Kidney capillary endothelial cell (primary cell): ENCODE measurements around the gene PHLDB1.
A peak's percentile ranks its signal among the peaks of the same experiment; 100 is the strongest.
"Not testable (repeated sequence)": the region's sequence is repeated elsewhere in the genome, so short reads cannot be mapped to it uniquely, and the experiment has no call there.

Experiments
- DNase-seq: peaks from one replicate; pipeline ENCODE4 v3.0.0-alpha.2; 2018; ENCODE audit warnings: low spot score

The PHLDB1 gene

GRCh38 chr11:118606157-118606843, 1.1 kb upstream of the PHLDB1 start:
- no peak for DNase-seq

DNA sequence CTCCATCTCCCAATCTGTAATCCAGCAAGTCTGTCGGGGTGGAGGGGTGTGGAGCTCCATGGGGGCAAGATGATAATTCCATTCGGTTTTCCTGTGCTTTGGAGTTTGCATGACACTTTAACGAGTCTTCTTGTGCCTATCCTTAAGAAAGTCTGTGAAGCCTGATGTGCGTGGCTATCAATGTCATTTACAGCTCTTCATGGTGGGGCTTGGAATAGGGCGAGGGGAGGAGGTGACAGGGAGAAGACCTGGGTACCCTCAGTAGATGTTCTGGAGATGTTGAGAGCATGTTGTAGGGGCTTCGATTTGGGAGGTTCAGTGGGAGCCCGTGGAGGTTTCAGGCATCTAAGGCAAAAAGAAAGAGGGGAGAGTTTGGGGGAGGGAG, 579 bp upstream of the PHLDB1 start:
- DNase-seq = no peak

DNA sequence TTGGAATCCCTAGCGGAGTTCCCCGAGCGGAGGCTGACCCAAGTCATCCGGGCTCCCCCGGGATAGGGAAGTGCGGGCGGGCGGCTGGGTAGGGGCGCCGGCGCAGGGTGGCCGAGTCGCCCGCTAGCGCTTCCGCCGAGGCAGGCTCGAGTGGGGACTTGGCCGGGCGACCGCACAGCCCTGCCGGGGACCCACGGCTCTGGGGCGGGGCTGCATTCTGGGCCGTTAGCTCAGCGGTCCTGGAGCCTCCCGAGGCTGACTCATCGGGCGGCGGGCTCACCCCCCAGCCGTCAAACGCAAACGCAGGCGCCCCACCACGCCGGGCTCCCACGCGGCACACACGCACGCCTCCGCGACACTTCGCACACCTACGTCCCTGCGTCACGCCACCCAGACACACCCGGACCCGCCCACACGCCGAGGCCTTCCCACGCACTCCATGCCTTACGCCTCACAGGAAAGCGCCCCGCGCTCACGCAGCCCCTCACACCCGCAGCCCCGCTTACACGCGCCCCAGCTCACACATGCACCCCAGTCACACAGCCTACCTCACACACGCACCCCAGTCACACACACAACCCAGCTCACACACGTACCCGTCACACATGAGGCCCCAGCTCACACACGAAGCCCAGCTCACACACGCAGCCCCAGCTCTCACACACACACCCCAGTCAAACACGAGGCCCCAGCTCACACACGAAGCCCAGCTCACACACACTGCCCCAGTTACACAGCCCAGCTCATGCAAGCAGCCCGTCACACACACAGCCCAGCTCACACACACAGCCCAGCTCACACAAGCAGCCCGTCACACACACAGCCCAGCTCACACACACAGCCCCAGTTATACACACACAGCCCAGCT, 1.2 kb downstream of the PHLDB1 start:
- DNase-seq = peak; percentile 79

- peak; percentile 32 for DNase-seq
These were observed 2.2 kb downstream of the PHLDB1 start for GRCh38 chr11:118609380-118610224.

DNA sequence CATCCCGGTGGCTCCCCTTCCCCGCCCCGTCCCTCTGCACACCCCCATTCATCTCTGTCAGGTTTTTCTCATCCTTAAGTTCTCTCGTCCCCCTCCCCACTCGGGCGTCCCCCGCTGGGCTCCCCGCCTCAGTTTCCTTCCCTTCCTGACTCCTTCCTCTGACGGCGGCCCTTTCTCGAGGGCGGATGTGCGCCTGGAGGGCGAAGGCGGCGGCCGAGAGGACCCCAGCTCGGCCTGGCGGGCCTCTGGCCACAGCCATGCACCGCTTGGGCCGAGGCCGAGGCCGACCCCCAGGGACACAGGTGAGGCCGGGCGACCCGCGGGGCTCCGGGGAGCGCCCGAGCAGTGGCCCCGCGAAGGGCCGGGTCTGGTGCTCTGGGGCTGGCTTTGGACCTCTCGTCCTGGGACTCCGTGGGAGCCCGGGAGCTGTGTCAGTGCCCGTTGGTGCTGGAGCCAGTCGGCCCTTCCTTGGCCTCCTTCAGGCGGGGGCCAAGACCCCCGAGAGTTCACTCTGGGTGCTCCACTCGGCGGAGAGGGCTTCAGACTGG, 2.9 kb downstream of the PHLDB1 start:
- DNase-seq = no peak

DNA sequence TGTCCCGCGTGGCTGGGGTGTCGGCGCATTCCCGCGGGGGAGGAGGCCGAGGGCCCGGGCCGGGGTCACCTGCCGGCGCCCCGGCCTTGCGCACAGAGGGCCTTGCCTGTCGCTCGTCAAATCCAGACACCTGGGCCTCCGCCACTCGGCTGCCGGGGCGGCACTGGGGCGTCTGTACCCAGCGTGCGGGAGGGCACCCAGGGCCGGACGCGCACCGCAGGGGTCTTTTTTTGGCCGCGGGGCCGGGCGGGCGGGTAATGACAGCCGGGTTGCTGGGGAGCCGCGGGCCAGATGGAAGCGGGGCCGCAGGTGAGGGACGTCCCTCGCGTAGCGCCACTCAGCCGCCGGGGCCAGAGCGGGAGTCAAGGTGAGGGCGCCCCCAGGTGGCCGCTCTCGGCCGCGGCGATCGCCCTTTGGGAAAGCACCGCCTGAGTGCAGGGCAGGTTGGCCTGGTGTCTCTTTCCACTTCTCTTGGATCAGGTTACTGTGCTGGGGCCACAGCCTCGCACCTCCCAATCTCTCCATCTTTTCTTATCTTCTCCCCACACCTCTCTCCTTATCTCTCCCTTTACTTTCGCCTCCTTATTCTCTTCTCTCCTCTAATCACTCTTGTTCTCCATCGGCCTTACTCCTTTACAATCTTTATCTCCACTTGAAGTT, 3.5 kb downstream of the PHLDB1 start:
- DNase-seq = peak; percentile 72

- not testable (repeated sequence) for DNase-seq
These were observed 4.0 kb downstream of the PHLDB1 start for GRCh38 chr11:118611433-118611795.

DNA sequence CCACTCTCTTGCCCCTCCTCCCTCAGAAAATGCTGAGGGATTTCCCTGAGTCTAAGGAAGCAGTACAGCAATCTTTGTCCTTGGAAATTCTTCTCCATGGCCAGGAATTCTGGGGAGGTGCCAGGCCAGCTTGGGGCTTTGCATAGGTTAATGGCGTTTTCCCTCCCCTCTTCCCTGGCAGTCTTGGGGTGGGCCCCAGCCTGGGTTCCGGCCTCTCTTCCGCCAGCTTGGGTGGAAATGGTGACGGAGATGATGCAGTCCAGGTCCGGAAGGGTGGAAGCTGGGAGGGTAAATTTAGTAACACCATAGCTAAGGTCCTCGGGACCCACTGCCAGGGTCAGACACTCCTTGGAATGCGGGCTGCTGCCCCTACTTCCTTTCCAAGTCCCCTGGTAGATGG, 5.0 kb downstream of the PHLDB1 start:
- peak; percentile 96 for DNase-seq

- DNase-seq = no peak
These were observed 7.1 kb downstream of the PHLDB1 start for GRCh38 chr11:118614511-118614910.

DNA sequence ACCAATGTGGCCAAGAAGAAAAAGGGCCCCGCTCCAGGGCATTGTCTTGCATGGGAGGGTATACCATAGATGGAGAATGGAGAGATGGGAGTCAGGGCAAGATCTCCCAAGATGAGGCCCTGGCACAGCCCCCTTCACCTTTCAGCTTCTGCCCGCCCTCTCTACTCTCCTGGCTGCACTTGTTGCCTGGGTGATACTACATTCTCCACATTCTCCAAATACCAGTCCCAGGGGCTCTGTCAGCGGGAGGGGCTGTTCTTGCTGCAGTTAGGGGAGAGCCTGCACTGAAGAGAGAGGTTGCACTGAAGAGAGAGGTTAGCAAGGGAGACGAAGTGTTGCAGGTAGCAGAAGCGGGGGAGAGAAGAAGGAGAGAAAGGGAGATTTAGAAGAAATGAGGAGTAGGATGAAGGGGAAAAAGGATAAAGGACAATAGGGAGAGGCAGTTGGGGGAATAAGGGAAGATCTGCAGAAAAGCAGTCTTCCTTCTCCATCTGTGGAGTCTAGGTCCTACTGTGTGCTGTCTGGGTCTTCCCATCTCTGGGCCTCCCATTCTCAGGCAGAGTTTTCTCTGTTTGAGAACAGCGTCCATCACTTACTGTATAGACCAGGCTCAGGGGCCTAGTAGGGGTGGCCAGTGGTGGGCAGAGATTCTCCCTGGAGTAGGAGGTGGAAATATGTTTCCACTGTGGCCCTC, 8.0 kb downstream of the PHLDB1 start:
- no peak for DNase-seq

DNA sequence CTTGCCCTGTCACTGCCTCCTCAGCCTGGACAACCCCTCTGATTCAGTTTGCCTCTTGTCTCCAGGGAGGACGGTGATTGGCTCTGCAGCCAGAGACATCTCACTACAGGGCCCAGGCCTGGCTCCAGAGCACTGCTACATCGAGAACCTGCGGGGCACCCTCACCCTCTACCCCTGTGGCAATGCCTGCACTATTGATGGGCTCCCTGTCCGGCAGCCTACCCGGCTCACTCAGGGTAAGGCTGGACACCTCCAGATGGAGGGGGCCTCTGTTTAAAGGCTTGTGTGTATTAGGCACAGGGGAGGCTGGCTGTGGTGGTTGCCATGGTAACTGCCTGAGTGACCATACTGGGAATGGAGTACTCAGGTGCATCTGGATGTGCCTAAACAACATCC, 8.6 kb downstream of the PHLDB1 start:
- no peak for DNase-seq

DNA sequence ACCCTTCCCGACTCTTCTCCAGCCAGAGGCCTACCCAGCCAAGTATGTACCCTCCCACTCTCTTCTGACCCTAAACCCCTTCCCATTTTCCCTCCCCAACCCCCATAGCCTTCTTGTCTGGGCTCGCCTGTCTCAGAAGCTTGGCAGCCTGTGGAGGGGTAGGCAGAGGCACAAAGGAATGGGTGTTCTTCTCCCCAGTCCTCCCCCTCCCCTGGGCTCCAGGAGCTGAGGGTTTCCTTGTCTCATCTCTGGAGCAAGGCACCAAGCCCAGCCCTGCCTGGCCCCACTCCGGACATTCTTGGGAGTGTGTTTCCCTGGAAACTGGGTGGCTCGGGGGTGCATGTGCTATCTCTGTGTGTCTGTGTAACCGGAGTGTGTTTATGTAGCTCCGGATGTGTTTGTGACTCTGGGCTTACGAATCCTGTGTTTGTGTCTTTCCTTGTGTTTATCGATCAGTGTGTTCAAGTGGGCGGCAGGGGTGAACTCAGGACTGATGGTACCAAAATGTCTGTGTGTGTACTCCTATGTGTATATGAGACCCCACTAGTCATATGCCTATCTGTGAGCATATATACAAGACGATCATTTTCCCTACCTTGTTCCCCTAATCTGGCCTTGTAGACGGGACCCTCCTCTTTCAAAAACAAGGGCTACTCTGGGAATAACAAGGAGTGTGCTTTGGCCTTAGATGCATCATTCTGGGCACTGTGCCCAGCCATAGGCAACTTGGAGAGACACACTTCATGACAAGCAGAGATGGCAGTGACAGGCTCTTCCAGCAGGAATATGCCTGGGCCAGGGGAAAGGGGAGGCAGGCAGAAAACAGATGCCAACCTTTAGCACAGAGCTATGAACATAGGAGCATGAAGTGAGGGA, 10.9 kb downstream of the PHLDB1 start:
- peak; percentile 93 for DNase-seq

- DNase-seq = peak; percentile 82
These were observed 11.6 kb downstream of the PHLDB1 start for GRCh38 chr11:118618991-118619375.

DNA sequence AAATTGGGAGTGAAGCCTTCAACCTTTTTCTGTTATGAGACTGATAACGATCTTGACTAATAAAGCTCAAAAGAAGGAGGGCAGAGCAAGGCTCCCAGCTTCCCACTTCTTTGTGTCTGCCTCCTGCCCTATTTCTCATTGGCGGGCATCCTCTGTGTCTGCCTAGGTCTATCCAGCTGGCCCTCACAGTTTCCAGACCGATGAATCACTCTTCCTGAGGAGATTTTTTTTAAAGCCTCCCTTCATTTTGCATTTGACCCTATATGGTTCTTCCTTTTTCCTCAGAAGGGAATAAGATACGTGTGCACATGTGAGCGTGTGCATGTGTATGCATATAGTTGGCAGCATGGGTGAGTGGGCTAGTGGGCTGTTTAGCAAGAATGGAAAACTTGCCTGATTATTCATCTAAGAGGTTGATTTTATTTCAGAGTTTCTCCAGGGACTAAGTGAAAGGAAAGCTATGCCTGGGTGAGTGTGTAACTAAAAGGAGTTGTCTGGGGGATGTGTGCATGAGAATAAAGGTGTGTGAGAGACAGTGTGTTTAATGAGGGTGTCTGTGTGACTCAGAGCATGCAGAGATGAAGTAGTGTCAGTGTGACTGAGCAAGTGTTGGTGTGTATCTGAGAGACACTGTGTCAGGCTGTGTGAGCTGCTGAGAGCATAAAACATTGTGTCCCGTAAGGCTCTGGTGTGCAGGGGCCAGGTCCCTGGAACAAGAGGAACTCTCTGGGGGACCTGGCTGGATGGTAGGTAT, 12.2 kb downstream of the PHLDB1 start:
- peak; percentile 99 for DNase-seq

DNA sequence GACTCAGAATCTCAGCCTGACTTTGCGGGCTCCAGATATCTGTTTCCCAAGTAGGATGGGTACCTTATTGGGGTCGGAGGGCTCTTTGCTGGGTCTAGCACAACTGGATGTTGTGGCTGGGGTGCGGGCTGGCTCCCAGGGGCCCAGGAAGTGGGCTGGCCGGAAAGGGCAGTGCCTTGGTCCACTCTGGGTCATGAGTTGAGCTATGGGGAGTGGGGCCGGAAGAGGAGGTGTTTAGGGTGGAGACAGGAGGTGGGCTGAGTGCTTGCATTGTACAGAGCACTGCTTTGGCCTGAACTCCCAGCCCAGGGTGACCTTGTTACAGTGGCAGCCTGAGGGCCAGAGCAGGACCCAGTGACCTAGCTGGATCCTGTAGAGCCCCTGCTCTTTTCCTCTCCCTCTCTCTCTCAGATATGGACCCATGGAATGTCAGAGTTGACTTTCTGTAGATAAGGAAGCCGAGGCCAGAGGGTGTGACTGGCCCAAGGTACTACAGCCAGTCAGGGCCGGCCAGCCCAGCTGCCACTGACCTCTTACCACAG, 13.2 kb downstream of the PHLDB1 start:
- peak; percentile 71 for DNase-seq

DNA sequence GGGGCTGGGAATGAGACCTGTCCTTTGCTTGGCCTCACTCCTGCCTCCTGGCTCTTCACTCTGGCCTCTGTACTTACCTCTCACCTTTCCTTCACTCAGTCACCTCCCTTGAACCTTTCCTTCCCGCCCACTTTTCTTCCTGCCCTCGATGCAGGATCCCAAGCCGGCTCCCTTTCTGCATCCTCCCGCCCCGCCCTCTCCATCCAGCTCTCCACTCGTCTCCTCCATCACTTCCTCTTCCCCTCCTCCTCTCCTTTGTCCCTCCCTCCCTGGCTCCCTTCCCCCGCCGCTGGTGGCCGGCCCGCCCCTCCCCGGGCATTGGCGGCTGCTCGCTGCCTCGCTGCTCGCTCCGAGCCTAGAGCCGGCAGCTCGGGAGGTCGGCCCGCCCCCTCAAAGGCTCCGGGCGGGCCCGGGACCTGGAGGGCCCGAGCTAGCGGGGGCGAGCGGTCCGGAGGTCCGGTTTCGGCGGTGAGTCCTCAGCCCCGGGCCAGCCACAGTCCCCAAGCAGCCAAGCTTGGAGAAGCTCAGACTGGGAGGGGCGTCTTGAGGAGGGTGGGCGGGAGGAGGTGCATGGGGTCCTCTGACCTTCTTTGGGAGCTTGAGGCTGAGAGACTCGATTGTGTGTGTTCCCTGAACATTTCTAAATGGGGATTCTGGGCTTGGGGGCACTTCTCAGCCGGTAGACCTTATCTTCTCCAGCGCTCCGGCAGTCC, 13.8 kb downstream of the PHLDB1 start:
- peak; percentile 58 for DNase-seq

GRCh38 chr11:118621784-118622375, 14.5 kb downstream of the PHLDB1 start:
- DNase-seq = no peak
